HL-60 (cell line): Measurements from ENCODE around the gene GRB10.

Source experiments
- DNase-seq, 2 experiments: peaks; one replicate each; pipeline ENCODE4 v3.0.0-alpha.2; 2010 to 2020; ENCODE audit warnings: low read depth in 1 of 2, low spot score in 1 of 2
- H3K27ac ChIP-seq: fragments of 250-450 bp; sonication (Bioruptor Pico); replicated peaks from 2 replicates; pipeline ENCODE4 v1.5.1; 2020; ENCODE audit warnings: mild to moderate bottlenecking, moderate library complexity
- H3K27me3 ChIP-seq: fragments of 250-450 bp; sonication (Bioruptor Pico); 2 replicates; pipeline ENCODE4 v1.5.1; 2021; ENCODE audit warnings: mild to moderate bottlenecking, moderate library complexity; ENCODE audit not compliant: insufficient read depth, poor library complexity, severe bottlenecking
- H3K4me3 ChIP-seq: replicated peaks from 2 replicates; pipeline ENCODE4 v1.5.1; 2011; ENCODE audit warnings: mild to moderate bottlenecking, control low read depth, low read length; ENCODE audit not compliant: insufficient read depth
- GABPA ChIP-seq: IDR thresholded peaks from 2 replicates; pipeline ENCODE4 v1.6.1; 2012; ENCODE audit warnings: low read depth
- POLR2AphosphoS5 ChIP-seq: IDR thresholded peaks from 2 replicates; pipeline ENCODE4 v1.6.1; 2012; ENCODE audit warnings: low read depth
- SPI1 ChIP-seq: IDR thresholded peaks from 2 replicates; pipeline ENCODE4 v1.6.1; 2012; ENCODE audit warnings: low read depth, mild to moderate bottlenecking, borderline replicate concordance
- TF ChIP-seq, protein P1 (sequence below): IDR thresholded peaks from 2 replicates; pipeline ENCODE4 v1.6.1; 2012; ENCODE audit warnings: low read depth; ENCODE audit not compliant: insufficient replicate concordance
- TF ChIP-seq, protein P2 (sequence below): IDR thresholded peaks from one replicate; pipeline ENCODE4 v1.5.1; 2011; ENCODE audit warnings: low read length, control low read depth, inconsistent platforms; ENCODE audit not compliant: insufficient read depth

GRB10 gene

DNA sequence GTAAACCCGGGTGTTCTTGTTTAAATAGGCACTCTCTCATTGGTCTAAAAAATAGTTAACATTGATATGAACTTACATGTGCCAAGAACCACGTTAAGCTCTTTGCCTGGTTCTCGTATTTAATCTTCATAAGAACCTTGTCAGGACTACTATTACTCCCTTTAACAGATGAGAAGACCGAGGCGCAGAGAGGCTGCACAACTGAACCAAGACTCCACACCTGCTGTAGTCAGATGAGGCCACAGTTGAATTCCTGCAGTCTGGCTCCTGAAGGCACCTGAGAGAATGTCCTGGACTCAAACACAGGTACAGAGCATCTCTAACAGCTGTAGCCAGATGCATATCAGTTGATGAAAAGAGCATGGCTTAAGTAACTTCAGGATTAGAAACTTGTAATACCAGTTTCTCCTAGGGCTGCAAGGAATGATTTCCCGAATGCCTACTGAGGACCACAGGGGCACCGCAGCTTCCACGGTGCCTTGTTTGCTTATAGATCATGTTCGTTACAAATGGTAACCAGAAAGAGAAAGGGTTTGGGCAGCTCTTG lies 227.0 kb downstream of the GRB10 start:
- no peak for DNase-seq
- TF ChIP-seq, protein P1, sequence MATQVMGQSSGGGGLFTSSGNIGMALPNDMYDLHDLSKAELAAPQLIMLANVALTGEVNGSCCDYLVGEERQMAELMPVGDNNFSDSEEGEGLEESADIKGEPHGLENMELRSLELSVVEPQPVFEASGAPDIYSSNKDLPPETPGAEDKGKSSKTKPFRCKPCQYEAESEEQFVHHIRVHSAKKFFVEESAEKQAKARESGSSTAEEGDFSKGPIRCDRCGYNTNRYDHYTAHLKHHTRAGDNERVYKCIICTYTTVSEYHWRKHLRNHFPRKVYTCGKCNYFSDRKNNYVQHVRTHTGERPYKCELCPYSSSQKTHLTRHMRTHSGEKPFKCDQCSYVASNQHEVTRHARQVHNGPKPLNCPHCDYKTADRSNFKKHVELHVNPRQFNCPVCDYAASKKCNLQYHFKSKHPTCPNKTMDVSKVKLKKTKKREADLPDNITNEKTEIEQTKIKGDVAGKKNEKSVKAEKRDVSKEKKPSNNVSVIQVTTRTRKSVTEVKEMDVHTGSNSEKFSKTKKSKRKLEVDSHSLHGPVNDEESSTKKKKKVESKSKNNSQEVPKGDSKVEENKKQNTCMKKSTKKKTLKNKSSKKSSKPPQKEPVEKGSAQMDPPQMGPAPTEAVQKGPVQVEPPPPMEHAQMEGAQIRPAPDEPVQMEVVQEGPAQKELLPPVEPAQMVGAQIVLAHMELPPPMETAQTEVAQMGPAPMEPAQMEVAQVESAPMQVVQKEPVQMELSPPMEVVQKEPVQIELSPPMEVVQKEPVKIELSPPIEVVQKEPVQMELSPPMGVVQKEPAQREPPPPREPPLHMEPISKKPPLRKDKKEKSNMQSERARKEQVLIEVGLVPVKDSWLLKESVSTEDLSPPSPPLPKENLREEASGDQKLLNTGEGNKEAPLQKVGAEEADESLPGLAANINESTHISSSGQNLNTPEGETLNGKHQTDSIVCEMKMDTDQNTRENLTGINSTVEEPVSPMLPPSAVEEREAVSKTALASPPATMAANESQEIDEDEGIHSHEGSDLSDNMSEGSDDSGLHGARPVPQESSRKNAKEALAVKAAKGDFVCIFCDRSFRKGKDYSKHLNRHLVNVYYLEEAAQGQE: no peak
- TF ChIP-seq SPI1: no peak
- no peak for TF ChIP-seq POLR2AphosphoS5
- no peak for TF ChIP-seq GABPA
- TF ChIP-seq, protein P2, sequence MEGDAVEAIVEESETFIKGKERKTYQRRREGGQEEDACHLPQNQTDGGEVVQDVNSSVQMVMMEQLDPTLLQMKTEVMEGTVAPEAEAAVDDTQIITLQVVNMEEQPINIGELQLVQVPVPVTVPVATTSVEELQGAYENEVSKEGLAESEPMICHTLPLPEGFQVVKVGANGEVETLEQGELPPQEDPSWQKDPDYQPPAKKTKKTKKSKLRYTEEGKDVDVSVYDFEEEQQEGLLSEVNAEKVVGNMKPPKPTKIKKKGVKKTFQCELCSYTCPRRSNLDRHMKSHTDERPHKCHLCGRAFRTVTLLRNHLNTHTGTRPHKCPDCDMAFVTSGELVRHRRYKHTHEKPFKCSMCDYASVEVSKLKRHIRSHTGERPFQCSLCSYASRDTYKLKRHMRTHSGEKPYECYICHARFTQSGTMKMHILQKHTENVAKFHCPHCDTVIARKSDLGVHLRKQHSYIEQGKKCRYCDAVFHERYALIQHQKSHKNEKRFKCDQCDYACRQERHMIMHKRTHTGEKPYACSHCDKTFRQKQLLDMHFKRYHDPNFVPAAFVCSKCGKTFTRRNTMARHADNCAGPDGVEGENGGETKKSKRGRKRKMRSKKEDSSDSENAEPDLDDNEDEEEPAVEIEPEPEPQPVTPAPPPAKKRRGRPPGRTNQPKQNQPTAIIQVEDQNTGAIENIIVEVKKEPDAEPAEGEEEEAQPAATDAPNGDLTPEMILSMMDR: no peak
- Histone ChIP-seq H3K4me3 (no peak overlapping the region), H3K27me3 (peaks cover 12% of the 10 kb centered on the region), H3K27ac (no peak overlapping the region)

DNA sequence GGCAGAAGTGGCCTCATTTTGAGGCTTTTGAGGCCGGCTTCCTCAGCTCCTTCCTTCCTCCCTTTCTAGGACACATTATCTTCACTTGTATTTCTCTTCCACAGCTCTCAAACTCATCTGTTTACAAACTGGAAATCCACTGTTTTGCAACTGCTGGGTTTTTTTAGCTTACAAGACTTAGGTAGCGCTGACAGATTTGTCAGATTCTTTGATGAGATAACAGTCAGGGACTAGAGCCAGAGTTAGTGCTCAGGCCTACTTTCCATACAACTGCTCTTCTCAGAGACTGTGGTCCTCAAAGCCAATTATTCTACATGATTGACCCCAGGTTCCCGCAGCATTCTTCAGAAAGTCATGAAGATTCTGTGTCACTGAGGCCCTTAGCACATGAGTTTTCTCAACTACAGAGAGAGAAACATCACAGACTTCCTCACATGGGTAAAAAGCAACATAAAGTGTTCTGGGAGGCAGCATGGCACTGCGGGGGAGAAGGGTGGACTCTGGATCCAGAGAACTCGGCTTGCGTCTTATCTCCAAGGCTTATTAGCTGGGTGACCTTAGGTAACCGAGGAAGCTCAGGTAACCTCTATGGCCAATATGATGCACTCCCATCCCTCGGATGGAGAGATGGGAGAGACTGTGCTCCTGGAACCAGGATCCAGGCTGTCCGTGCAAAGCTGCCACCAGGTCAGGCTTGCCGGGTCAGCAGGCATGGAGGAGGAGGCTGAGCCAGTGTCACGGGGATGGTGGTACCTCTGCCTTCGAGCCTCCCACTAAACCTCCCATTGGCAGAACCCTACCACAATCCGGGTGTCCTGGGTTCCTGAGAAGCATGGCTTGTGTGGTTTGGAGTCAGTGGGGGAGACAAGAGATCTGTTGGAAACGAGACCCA lies 228.0 kb downstream of the GRB10 start:
- H3K27ac ChIP-seq: no peak overlapping the region
- TF ChIP-seq GABPA (no peak), SPI1 (no peak), POLR2AphosphoS5 (no peak)
- TF ChIP-seq, protein P2: no peak
- TF ChIP-seq, protein P1: no peak
- DNase-seq: no peak
- peaks cover 5% of the 10 kb centered on the region for H3K27me3 ChIP-seq
- no peak overlapping the region for H3K4me3 ChIP-seq

DNA sequence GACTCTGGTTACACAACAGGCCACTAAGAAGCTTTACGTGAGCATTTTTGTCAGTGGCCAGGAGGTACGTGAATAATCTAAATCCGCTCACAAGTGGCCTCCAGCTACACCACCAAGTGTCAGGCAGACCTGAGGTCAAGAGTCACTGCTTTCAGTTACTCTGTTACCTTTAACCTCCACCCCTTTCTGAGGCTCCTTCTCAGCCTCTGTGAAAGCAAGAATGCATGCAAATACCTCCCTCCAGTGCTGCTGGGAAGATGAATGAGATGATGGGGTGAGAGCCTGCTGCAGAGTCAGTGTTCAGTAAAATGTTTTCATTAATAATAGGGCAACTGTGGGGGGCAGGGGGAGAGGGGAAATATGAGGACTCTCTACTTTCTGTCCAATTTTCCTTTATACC lies 228.7 kb downstream of the GRB10 start:
- no peak overlapping the region for H3K27ac ChIP-seq
- no peak for TF ChIP-seq GABPA
- TF ChIP-seq, protein P1: no peak
- TF ChIP-seq, protein P2: no peak
- TF ChIP-seq POLR2AphosphoS5: no peak
- TF ChIP-seq SPI1: no peak
- no peak overlapping the region for H3K4me3 ChIP-seq
- DNase-seq: no peak
- peaks cover 2% of the 10 kb centered on the region for H3K27me3 ChIP-seq
